ENCODE measurements around the gene FEM1C. TPM values are rescaled to one million over a fixed set of nuclear protein-coding genes. Genes with fewer than 3 reads are reported as not detected.

Gene FEM1C
- total RNA-seq, 1 donor from 2014 or later = 28.7 TPM

DNA sequence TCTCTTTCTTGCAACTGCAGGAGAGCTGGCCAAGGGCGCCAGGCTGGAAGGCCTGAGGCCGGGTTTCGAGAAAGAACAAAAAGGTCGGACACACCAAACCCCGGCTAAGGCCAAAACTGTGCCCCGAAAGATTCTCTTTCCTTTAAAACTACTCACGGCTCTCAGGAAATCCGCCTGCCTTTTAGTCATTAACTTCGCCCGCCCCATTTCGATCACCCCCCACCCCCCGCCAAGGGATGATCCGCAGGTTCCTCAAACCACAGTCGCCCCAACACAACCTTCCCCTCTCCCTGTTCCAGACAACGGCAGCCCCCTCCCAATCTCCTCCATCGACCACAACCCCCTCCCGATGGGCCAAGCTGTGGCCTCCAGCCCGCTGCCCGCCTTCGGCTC lies 536 bp downstream of the FEM1C start:
- TF ChIP-seq, protein P1, sequence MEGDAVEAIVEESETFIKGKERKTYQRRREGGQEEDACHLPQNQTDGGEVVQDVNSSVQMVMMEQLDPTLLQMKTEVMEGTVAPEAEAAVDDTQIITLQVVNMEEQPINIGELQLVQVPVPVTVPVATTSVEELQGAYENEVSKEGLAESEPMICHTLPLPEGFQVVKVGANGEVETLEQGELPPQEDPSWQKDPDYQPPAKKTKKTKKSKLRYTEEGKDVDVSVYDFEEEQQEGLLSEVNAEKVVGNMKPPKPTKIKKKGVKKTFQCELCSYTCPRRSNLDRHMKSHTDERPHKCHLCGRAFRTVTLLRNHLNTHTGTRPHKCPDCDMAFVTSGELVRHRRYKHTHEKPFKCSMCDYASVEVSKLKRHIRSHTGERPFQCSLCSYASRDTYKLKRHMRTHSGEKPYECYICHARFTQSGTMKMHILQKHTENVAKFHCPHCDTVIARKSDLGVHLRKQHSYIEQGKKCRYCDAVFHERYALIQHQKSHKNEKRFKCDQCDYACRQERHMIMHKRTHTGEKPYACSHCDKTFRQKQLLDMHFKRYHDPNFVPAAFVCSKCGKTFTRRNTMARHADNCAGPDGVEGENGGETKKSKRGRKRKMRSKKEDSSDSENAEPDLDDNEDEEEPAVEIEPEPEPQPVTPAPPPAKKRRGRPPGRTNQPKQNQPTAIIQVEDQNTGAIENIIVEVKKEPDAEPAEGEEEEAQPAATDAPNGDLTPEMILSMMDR (IDR thresholded peaks at IDR 0.05) = no peak
- TF ChIP-seq EZH2 (IDR thresholded peaks at IDR 0.05) (no peak), EZH2phosphoT487 (IDR thresholded peaks at IDR 0.05) (no peak)
- peak overlapping the region; percentile 97 for H3K27ac ChIP-seq
- H2AFZ ChIP-seq (replicated peaks) = peak overlapping the region; percentile 6
- peak overlapping the region; percentile 96 for H3K4me2 ChIP-seq
- peaks cover 4% of the 10 kb centered on the region for H3K9me3 Mint-ChIP-seq
- H3K36me3 Mint-ChIP-seq = peaks cover 27% of the 10 kb centered on the region
- H3K4me3 Mint-ChIP-seq = peak overlapping the region; percentile 99
- DNase-seq (ENCODE audit: low spot score) = no peak
- no peaks in the 10 kb centered on the region for H3K9me3 ChIP-seq (ENCODE audit: low read depth)
- H3K79me2 ChIP-seq (ENCODE audit: low read depth) = peaks cover 53% of the 10 kb centered on the region
- H4K20me1 ChIP-seq (ENCODE audit: low read depth) = peaks cover 46% of the 10 kb centered on the region
- peaks cover 5% of the 10 kb centered on the region for H3K27me3 Mint-ChIP-seq (ENCODE audit: insufficient read depth, low read depth)
- peaks cover 31% of the 10 kb centered on the region for H3K4me1 Mint-ChIP-seq
- no peaks in the 10 kb centered on the region for H3K27me3 ChIP-seq
- peaks cover 6% of the 10 kb centered on the region for H3K36me3 ChIP-seq
- peak overlapping the region; percentile 98 for H3K27ac Mint-ChIP-seq
- H3K4me3 ChIP-seq = peak overlapping the region; percentile 71
- H3K4me1 ChIP-seq = peaks cover 31% of the 10 kb centered on the region
- peaks cover 21% of the 10 kb centered on the region for H3F3A ChIP-seq (ENCODE audit: low read depth)
- H3K9ac ChIP-seq = peak overlapping the region; percentile 93

DNA sequence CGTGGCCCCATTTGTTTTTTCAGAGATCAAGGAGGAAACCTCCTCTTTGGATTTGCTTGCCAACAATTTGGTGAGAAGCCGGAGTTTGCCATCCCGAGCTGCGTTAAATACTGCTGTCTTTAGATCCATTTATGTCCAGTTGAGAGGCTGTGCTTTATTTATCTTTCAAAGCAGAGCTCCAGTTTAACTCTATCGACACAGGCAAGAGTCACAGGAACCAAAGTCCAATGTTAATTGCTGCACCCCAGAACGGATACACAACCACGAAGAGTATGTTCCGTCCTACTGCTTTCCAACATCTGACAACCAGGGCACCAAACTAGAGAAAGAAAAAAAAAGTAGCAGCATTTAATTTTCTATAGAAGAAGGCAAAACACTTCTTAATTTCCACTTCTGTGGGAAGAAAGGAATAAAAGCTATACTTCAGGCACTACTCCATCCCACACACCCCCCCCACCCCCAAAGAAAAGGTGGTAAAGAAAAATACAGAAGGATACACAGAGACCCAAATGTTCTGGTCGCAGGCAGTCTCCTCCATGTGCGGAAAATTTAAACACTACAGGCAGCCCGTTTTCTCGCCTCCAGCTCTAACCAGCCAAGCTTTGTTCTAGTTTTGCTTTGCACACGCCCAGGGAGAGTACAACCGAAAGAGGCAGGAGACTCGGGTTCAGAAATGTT lies 1.1 kb downstream of the FEM1C start:
- Mint-ChIP-seq H3K4me1 (peaks cover 34% of the 10 kb centered on the region), H3K4me3 (peak overlapping the region; percentile 99), H3K9me3 (peaks cover 8% of the 10 kb centered on the region), H3K36me3 (peaks cover 33% of the 10 kb centered on the region), H3K27me3 (ENCODE audit: insufficient read depth, low read depth) (peaks cover 5% of the 10 kb centered on the region), H3K27ac (peak overlapping the region; percentile 98)
- peaks cover 52% of the 10 kb centered on the region for H4K20me1 ChIP-seq (ENCODE audit: low read depth)
- H3K9me3 ChIP-seq (ENCODE audit: low read depth) = no peaks in the 10 kb centered on the region
- peaks cover 33% of the 10 kb centered on the region for H3K4me1 ChIP-seq
- peak overlapping the region; percentile 97 for H3K27ac ChIP-seq
- H2AFZ ChIP-seq (replicated peaks) = peak overlapping the region; percentile 6
- peak overlapping the region; percentile 93 for H3K9ac ChIP-seq
- H3K36me3 ChIP-seq = peaks cover 6% of the 10 kb centered on the region
- H3K4me2 ChIP-seq = peak overlapping the region; percentile 96
- no peak for TF ChIP-seq EZH2phosphoT487 (IDR thresholded peaks at IDR 0.05)
- TF ChIP-seq, protein P1 (IDR thresholded peaks at IDR 0.05) = no peak
- H3K27me3 ChIP-seq = no peaks in the 10 kb centered on the region
- peak overlapping the region; percentile 71 for H3K4me3 ChIP-seq
- peaks cover 21% of the 10 kb centered on the region for H3F3A ChIP-seq (ENCODE audit: low read depth)
- peaks cover 58% of the 10 kb centered on the region for H3K79me2 ChIP-seq (ENCODE audit: low read depth)
- DNase-seq (ENCODE audit: low spot score) = peak; percentile 61

DNA sequence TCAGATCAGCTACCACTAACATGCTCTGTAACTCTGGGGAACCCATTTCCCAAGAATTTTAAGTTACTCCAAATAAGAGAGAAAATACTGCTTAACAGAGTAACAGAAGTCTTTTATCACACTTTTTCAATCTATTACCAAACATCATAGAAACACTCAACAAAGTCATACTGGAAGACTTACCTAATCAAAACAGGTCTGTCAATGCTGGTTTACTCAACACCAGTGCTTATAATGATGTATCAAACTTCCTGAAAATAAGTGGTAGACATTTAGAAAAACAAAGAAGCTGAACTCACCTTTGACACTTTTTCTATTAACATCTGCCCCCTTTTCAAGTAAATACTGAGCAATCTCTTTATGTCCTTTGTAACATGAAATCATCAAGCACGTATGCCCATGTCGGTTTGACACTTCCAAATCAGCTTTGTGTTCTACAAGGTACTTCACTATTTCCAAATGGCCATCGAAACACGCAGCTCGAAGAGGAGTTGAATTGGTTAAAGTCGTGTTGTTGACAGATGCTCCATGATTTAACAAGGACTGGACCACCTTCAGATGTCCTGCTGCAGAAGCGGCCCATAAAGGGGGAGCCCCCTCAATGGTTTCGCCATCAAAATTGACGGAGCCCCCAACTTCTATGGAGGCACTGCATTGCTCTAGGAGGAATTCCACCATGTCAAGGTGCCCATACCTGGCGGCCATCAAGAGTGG lies 1.8 kb downstream of the FEM1C start:
- no peak overlapping the region for H2AFZ ChIP-seq (replicated peaks)
- peaks cover 8% of the 10 kb centered on the region for H3K9me3 Mint-ChIP-seq
- peak overlapping the region; percentile 93 for H3K9ac ChIP-seq
- TF ChIP-seq, protein P1 (IDR thresholded peaks at IDR 0.05) = no peak
- TF ChIP-seq EZH2 (IDR thresholded peaks at IDR 0.05) (no peak), EZH2phosphoT487 (IDR thresholded peaks at IDR 0.05) (no peak)
- H3F3A ChIP-seq (ENCODE audit: low read depth) = peaks cover 21% of the 10 kb centered on the region
- H3K4me3 Mint-ChIP-seq = peak overlapping the region; percentile 99
- H3K4me1 Mint-ChIP-seq = peaks cover 34% of the 10 kb centered on the region
- H3K27ac Mint-ChIP-seq = peak overlapping the region; percentile 98
- H3K79me2 ChIP-seq (ENCODE audit: low read depth) = peaks cover 65% of the 10 kb centered on the region
- peaks cover 58% of the 10 kb centered on the region for H4K20me1 ChIP-seq (ENCODE audit: low read depth)
- H3K27me3 ChIP-seq = no peaks in the 10 kb centered on the region
- H3K36me3 Mint-ChIP-seq = peaks cover 39% of the 10 kb centered on the region
- H3K4me3 ChIP-seq = peak overlapping the region; percentile 71
- peak overlapping the region; percentile 96 for H3K4me2 ChIP-seq
- H3K27me3 Mint-ChIP-seq (ENCODE audit: insufficient read depth, low read depth) = peaks cover 5% of the 10 kb centered on the region
- H3K9me3 ChIP-seq (ENCODE audit: low read depth) = no peaks in the 10 kb centered on the region
- peaks cover 6% of the 10 kb centered on the region for H3K36me3 ChIP-seq
- DNase-seq (ENCODE audit: low spot score) = no peak
- H3K4me1 ChIP-seq = peaks cover 34% of the 10 kb centered on the region
- no peak overlapping the region for H3K27ac ChIP-seq

Data from neural progenitor cell (in vitro differentiated cells).